GM23338 (cell line): Measurements from ENCODE around the gene PGLYRP4. TPM values are rescaled to one million over a fixed set of nuclear protein-coding genes. Genes with fewer than 3 reads are reported as not detected.

Experiments
- ATAC-seq: fragments of 200-7000 bp; cut with Tn5 transposase; 3 replicates; pipeline ENCODE4 v1.9.1; 2020
- DNase-seq: peaks from one replicate; pipeline ENCODE4 v3.0.0-alpha.2; 2015; ENCODE audit warnings: low spot score
- H2AFZ ChIP-seq: fragments of 200-600 bp; sonication (generic); 2 replicates; pipeline ENCODE4 v1.8.0; 2016; ENCODE audit warnings: antibody characterized with exemption, mild to moderate bottlenecking, moderate library complexity
- H3F3A ChIP-seq: fragments of 200-600 bp; sonication (generic); replicated peaks from 2 replicates; pipeline ENCODE4 v1.8.0; 2017; ENCODE audit warnings: antibody characterized with exemption, mixed run types, low read depth
- H3K27ac ChIP-seq: fragments of 200-600 bp; sonication (generic); 2 replicates; pipeline ENCODE4 v1.6.1; 2016; ENCODE audit warnings: low read depth
- H3K27me3 ChIP-seq: fragments of 200-600 bp; sonication (generic); 2 replicates; pipeline ENCODE4 v1.8.0; 2016; ENCODE audit warnings: mild to moderate bottlenecking, mixed run types, moderate library complexity; ENCODE audit not compliant: insufficient read depth
- H3K36me3 ChIP-seq: fragments of 200-600 bp; sonication (generic); 2 replicates; pipeline ENCODE4 v1.8.0; 2016; ENCODE audit warnings: mild to moderate bottlenecking; ENCODE audit not compliant: insufficient read depth
- H3K4me1 ChIP-seq: fragments of 200-600 bp; sonication (generic); 2 replicates; pipeline ENCODE4 v1.8.0; 2016; ENCODE audit warnings: mild to moderate bottlenecking, moderate library complexity; ENCODE audit not compliant: insufficient read depth
- H3K4me2 ChIP-seq: fragments of 200-600 bp; sonication (generic); 2 replicates; pipeline ENCODE4 v1.7.1; 2017; ENCODE audit warnings: mixed run types
- H3K4me3 ChIP-seq: fragments of 200-600 bp; sonication (generic); 2 replicates; pipeline ENCODE4 v1.6.1; 2016; ENCODE audit warnings: mixed run types
- H3K79me2 ChIP-seq: fragments of 200-600 bp; sonication (generic); replicated peaks from 2 replicates; pipeline ENCODE4 v1.8.0; 2017; ENCODE audit warnings: mild to moderate bottlenecking; ENCODE audit not compliant: insufficient read depth
- H3K9me2 ChIP-seq: fragments of 200-600 bp; sonication (generic); 2 replicates; pipeline ENCODE4 v1.8.0; 2017; ENCODE audit not compliant: insufficient read depth
- H4K20me1 ChIP-seq: fragments of 200-600 bp; sonication (generic); replicated peaks from 2 replicates; pipeline ENCODE4 v1.8.0; 2017; ENCODE audit warnings: mild to moderate bottlenecking; ENCODE audit not compliant: insufficient read depth
- H3K27ac Mint-ChIP-seq: 2 replicates; pipeline ENCODE4 v1.8.0; 2020; ENCODE audit warnings: inconsistent platforms, mild to moderate bottlenecking, moderate library complexity, mixed read lengths
- H3K27me3 Mint-ChIP-seq: 3 replicates; pipeline ENCODE4 v1.8.0; 2022; ENCODE audit warnings: low read depth, mild to moderate bottlenecking, moderate library complexity, mixed read lengths, inconsistent platforms; ENCODE audit not compliant: insufficient read depth, poor library complexity
- H3K36me3 Mint-ChIP-seq: 3 replicates; pipeline ENCODE4 v1.8.0; 2021; ENCODE audit warnings: low read depth, mild to moderate bottlenecking, inconsistent platforms, moderate library complexity, mixed read lengths
- H3K4me1 Mint-ChIP-seq: 3 replicates; pipeline ENCODE4 v1.8.0; 2020; ENCODE audit warnings: mild to moderate bottlenecking, inconsistent platforms, mixed read lengths
- H3K4me3 Mint-ChIP-seq: 3 replicates; pipeline ENCODE4 v1.8.0; 2021; ENCODE audit warnings: moderate library complexity, mild to moderate bottlenecking, inconsistent platforms, mixed read lengths
- H3K9me3 Mint-ChIP-seq: 3 replicates; pipeline ENCODE4 v1.8.0; 2020; ENCODE audit warnings: moderate library complexity, mild to moderate bottlenecking, inconsistent platforms, mixed read lengths
- ETS1 ChIP-seq: IDR thresholded peaks from 2 replicates; pipeline ENCODE4 v1.6.1; 2016; ENCODE audit warnings: antibody characterized with exemption
- EZH2 ChIP-seq: fragments of 200-600 bp; sonication (generic); IDR thresholded peaks from one replicate; pipeline ENCODE4 v1.8.0; 2017; ENCODE audit warnings: antibody characterized with exemption, mild to moderate bottlenecking, low read depth; ENCODE audit not compliant: unreplicated experiment
- EZH2phosphoT487 ChIP-seq: fragments of 200-600 bp; sonication (generic); IDR thresholded peaks from one replicate; pipeline ENCODE4 v1.8.1; 2018; ENCODE audit warnings: antibody characterized with exemption; ENCODE audit not compliant: unreplicated experiment
- JUNB ChIP-seq: IDR thresholded peaks from one replicate; pipeline ENCODE4 v1.6.1; 2016; ENCODE audit warnings: antibody characterized with exemption; ENCODE audit not compliant: unreplicated experiment
- NANOG ChIP-seq: IDR thresholded peaks from 2 replicates; pipeline ENCODE4 v1.6.1; 2016; ENCODE audit warnings: antibody characterized with exemption, borderline replicate concordance
- POLR2AphosphoS5 ChIP-seq: IDR thresholded peaks from 2 replicates; pipeline ENCODE4 v1.6.1; 2016; ENCODE audit warnings: antibody characterized with exemption, low read depth
- ZNF114 ChIP-seq: fragments of 250-450 bp; sonication (Bioruptor Pico); IDR thresholded peaks from 2 replicates; pipeline ENCODE4 v1.5.0; 2020; ENCODE audit warnings: mild to moderate bottlenecking, moderate library complexity
- ZNF331 ChIP-seq: fragments of 250-450 bp; sonication (Bioruptor Pico); IDR thresholded peaks from 2 replicates; pipeline ENCODE4 v1.5.0; 2020; ENCODE audit warnings: low read depth, mild to moderate bottlenecking, moderate library complexity
- polyA plus RNA-seq: library from polyadenylated mRNA; unstranded; fragments of >200 nt; fragmentation: Nextera tagmentation; extraction: Ambion mirVana; gene quantifications from 2 replicates; pipeline ENCODE4 v1.2.1, GENCODE V29; 2016
- total RNA-seq: library from RNA; depleted of rRNA; stranded (reverse); fragments of >200 nt; shearing (Covaris generic); gene quantifications from 2 replicates; pipeline ENCODE4 v1.2.3, GENCODE V29; 2014
- TF ChIP-seq, protein P1 (sequence below): fragments of 250-450 bp; sonication (Bioruptor Pico); IDR thresholded peaks from 2 replicates; pipeline ENCODE4 v1.5.0; 2020; ENCODE audit warnings: mild to moderate bottlenecking, moderate library complexity
- TF ChIP-seq, protein P2 (sequence below): IDR thresholded peaks from one replicate; pipeline ENCODE4 v1.6.1; 2018; ENCODE audit warnings: antibody characterized with exemption; ENCODE audit not compliant: unreplicated experiment

PGLYRP4 gene
- total and polyA plus RNA-seq, 2 experiments from 2014 or later: not detected

- TF ChIP-seq NANOG: no peak
Measured at GRCh38 chr1:153357853-153358690, 9.4 kb upstream of the PGLYRP4 start, which contains the start of gene S100A9 (continued).

DNA sequence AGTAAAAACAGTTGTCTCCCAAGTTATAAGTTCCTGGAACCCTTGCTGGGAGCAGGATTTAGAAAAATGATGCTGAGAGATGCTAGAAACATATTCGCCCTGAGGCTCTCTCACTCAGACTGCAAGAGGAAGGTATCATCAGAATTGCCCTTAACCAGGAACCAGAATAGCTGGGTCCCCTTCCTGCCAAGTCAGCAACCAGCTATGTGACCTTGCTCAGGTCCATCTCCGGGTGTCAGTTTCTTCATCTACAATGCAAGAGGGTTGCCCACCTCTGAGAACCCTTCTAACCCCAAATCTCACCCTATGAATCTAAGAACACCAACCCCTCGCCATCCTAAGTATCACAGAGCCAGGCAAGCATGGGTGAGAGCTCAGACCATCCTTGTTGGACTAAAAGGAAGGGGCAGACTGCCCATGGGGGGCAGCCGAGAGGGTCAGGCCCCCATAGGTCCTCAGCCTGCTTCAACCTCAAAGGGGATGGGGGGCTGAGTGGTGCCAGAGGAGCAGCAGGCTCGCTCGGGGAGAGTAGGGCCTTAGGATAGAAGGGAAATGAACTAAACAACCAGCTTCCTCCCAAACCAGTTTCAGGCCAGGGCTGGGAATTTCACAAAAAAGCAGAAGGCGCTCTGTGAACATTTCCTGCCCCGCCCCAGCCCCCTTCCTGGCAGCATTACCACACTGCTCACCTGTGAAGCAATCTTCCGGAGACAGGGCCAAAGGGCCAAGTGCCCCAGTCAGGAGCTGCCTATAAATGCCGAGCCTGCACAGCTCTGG lies 8.6 kb upstream of the PGLYRP4 start:
- H3K36me3 ChIP-seq: no peaks in the 10 kb centered on the region
- no peaks in the 10 kb centered on the region for H3K9me2 ChIP-seq
- no peaks in the 10 kb centered on the region for H4K20me1 ChIP-seq
- H3K79me2 ChIP-seq: no peaks in the 10 kb centered on the region
- Mint-ChIP-seq H3K27ac (no peak overlapping the region), H3K4me3 (no peak overlapping the region), H3K4me1 (peaks cover 8% of the 10 kb centered on the region; the same call in 1 of the 3 replicates), H3K27me3 (peaks cover 7% of the 10 kb centered on the region), H3K36me3 (no peaks in the 10 kb centered on the region), H3K9me3 (no peaks in the 10 kb centered on the region)
- no peak overlapping the region for H3K4me2 ChIP-seq
- H3F3A ChIP-seq: no peaks in the 10 kb centered on the region
- H3K4me3 ChIP-seq: no peak overlapping the region
- DNase-seq (no peak), ATAC-seq (no peak)
- H3K27me3 ChIP-seq: no peaks in the 10 kb centered on the region
- H3K27ac ChIP-seq: no peak overlapping the region
- H3K4me1 ChIP-seq: no peaks in the 10 kb centered on the region
- H2AFZ ChIP-seq: peak overlapping the region; percentile 74; the same call in 1 of the 2 replicates
- TF ChIP-seq NANOG: no peak
- TF ChIP-seq ZNF331 (CRISPR knock-in tag): no peak
- TF ChIP-seq, protein P1, sequence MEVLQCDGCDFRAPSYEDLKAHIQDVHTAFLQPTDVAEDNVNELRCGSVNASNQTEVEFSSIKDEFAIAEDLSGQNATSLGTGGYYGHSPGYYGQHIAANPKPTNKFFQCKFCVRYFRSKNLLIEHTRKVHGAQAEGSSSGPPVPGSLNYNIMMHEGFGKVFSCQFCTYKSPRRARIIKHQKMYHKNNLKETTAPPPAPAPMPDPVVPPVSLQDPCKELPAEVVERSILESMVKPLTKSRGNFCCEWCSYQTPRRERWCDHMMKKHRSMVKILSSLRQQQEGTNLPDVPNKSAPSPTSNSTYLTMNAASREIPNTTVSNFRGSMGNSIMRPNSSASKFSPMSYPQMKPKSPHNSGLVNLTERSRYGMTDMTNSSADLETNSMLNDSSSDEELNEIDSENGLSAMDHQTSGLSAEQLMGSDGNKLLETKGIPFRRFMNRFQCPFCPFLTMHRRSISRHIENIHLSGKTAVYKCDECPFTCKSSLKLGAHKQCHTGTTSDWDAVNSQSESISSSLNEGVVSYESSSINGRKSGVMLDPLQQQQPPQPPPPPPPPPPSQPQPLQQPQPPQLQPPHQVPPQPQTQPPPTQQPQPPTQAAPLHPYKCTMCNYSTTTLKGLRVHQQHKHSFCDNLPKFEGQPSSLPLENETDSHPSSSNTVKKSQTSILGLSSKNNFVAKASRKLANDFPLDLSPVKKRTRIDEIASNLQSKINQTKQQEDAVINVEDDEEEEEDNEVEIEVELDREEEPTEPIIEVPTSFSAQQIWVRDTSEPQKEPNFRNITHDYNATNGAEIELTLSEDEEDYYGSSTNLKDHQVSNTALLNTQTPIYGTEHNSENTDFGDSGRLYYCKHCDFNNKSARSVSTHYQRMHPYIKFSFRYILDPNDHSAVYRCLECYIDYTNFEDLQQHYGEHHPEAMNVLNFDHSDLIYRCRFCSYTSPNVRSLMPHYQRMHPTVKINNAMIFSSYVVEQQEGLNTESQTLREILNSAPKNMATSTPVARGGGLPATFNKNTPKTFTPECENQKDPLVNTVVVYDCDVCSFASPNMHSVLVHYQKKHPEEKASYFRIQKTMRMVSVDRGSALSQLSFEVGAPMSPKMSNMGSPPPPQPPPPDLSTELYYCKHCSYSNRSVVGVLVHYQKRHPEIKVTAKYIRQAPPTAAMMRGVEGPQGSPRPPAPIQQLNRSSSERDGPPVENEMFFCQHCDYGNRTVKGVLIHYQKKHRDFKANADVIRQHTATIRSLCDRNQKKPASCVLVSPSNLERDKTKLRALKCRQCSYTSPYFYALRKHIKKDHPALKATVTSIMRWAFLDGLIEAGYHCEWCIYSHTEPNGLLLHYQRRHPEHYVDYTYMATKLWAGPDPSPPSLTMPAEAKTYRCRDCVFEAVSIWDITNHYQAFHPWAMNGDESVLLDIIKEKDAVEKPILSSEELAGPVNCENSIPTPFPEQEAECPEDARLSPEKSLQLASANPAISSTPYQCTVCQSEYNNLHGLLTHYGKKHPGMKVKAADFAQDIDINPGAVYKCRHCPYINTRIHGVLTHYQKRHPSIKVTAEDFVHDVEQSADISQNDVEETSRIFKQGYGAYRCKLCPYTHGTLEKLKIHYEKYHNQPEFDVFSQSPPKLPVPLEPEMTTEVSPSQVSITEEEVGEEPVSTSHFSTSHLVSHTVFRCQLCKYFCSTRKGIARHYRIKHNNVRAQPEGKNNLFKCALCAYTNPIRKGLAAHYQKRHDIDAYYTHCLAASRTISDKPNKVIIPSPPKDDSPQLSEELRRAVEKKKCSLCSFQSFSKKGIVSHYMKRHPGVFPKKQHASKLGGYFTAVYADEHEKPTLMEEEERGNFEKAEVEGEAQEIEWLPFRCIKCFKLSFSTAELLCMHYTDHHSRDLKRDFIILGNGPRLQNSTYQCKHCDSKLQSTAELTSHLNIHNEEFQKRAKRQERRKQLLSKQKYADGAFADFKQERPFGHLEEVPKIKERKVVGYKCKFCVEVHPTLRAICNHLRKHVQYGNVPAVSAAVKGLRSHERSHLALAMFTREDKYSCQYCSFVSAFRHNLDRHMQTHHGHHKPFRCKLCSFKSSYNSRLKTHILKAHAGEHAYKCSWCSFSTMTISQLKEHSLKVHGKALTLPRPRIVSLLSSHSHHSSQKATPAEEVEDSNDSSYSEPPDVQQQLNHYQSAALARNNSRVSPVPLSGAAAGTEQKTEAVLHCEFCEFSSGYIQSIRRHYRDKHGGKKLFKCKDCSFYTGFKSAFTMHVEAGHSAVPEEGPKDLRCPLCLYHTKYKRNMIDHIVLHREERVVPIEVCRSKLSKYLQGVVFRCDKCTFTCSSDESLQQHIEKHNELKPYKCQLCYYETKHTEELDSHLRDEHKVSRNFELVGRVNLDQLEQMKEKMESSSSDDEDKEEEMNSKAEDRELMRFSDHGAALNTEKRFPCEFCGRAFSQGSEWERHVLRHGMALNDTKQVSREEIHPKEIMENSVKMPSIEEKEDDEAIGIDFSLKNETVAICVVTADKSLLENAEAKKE (CRISPR knock-in tag): no peak
- TF ChIP-seq ETS1: no peak
- no peak for TF ChIP-seq POLR2AphosphoS5
- no peak for TF ChIP-seq ZNF114
- no peak for TF ChIP-seq JUNB
- TF ChIP-seq EZH2: no peak
- TF ChIP-seq, protein P2, sequence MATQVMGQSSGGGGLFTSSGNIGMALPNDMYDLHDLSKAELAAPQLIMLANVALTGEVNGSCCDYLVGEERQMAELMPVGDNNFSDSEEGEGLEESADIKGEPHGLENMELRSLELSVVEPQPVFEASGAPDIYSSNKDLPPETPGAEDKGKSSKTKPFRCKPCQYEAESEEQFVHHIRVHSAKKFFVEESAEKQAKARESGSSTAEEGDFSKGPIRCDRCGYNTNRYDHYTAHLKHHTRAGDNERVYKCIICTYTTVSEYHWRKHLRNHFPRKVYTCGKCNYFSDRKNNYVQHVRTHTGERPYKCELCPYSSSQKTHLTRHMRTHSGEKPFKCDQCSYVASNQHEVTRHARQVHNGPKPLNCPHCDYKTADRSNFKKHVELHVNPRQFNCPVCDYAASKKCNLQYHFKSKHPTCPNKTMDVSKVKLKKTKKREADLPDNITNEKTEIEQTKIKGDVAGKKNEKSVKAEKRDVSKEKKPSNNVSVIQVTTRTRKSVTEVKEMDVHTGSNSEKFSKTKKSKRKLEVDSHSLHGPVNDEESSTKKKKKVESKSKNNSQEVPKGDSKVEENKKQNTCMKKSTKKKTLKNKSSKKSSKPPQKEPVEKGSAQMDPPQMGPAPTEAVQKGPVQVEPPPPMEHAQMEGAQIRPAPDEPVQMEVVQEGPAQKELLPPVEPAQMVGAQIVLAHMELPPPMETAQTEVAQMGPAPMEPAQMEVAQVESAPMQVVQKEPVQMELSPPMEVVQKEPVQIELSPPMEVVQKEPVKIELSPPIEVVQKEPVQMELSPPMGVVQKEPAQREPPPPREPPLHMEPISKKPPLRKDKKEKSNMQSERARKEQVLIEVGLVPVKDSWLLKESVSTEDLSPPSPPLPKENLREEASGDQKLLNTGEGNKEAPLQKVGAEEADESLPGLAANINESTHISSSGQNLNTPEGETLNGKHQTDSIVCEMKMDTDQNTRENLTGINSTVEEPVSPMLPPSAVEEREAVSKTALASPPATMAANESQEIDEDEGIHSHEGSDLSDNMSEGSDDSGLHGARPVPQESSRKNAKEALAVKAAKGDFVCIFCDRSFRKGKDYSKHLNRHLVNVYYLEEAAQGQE: no peak
- no peak for TF ChIP-seq EZH2phosphoT487
